HCT116 (cell line): ENCODE measurements around the gene KLK13.

Experiments
- CTCF ChIP-seq, 3 experiments: fragments of 200-600 bp in 1 of 3; sonication (generic) in 1 of 3; IDR thresholded peaks in 2 of 3; conservative IDR thresholded peaks in 1 of 3; 2 replicates each; pipeline ENCODE4 v1.5.1; 2012 to 2017; ENCODE audit warnings: low read depth in 2 of 3, low read length in 2 of 3, antibody characterized with exemption in 1 of 3, borderline replicate concordance in 1 of 3, control low read depth in 1 of 3, mild to moderate bottlenecking in 1 of 3, mixed read lengths in 1 of 3, mixed run types in 1 of 3, moderate library complexity in 1 of 3; ENCODE audit not compliant: insufficient read depth in 1 of 3
- REST ChIP-seq: IDR thresholded peaks from 2 replicates; pipeline ENCODE4 v1.6.1; 2012; ENCODE audit warnings: low read depth

- TF ChIP-seq CTCF (IDR thresholded peaks at IDR 0.05 in 2 of 3, conservative IDR thresholded peaks at IDR 0.05 in 1 of 3; ENCODE audit: borderline replicate concordance in 1 of 3, insufficient read depth in 1 of 3, low read depth in 2 of 3, low read length in 2 of 3): no peak
- no peak for TF ChIP-seq REST
These were observed 13.2 kb upstream of the KLK13 start for GRCh38 chr19:51078104-51078503.
